ENCODE data around the gene MTURN.

MTURN gene

GRCh38 chr7:30206942-30207341, 72.2 kb downstream of the MTURN start:
- DNase-seq (ENCODE audit: low read depth in 2 of 2), result no peak

- DNase-seq (ENCODE audit: low read depth in 2 of 2), result no peak
These were observed 72.6 kb downstream of the MTURN start for GRCh38 chr7:30207376-30207775.

DNA sequence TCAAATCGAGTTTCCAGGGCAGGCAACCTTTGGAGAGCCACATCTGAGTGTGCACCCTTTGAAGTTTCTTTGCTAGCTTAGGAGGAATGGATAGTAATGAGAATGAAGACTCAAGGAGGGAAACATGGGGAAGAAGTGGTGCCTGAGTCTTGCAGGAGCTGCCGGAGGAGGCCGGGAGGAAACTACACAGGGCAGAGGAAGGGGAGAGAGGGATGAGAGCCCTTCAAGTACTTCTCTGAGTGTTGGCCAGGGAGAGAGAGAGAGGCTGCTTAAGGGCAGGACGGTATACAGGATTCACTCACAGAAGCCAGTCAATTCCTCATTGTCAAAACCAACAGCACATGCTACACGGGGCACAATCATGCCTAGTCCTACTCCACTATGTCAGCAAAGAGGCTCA, 75.2 kb downstream of the MTURN start:
- DNase-seq (ENCODE audit: low read depth in 2 of 2), result no peak
